Liver (tissue), 9 donors: ENCODE measurements around the gene MAGED2. TPM values are rescaled to one million over a fixed set of nuclear protein-coding genes. Genes with fewer than 3 reads are reported as not detected.

Experiments
- DNase-seq: peaks from one replicate; pipeline ENCODE4 v3.0.0-alpha.2; 2017; ENCODE audit warnings: low spot score
- H3K27ac ChIP-seq, 2 donors: one replicate each; pipeline ENCODE4 v1.7.0; 2013; ENCODE audit warnings: inconsistent platforms in 2 of 2, low read length in 2 of 2, control low read depth in 1 of 2, low read depth in 1 of 2, mild to moderate bottlenecking in 1 of 2
- H3K27me3 ChIP-seq, 4 donors: one replicate each; pipeline versions ENCODE4 v1.6.1 to v1.7.0; 2013; ENCODE audit warnings: low read length in 3 of 4, inconsistent platforms in 1 of 4, mild to moderate bottlenecking in 1 of 4, moderate library complexity in 1 of 4; ENCODE audit not compliant: control insufficient read depth in 4 of 4, insufficient read depth in 4 of 4
- H3K36me3 ChIP-seq, 4 donors: one replicate each; pipeline versions ENCODE4 v1.6.1 to v1.7.0; 2013; ENCODE audit warnings: low read length in 3 of 4, mild to moderate bottlenecking in 3 of 4, low read depth in 1 of 4, moderate library complexity in 1 of 4; ENCODE audit not compliant: control insufficient read depth in 4 of 4, insufficient read depth in 3 of 4
- H3K4me1 ChIP-seq, 4 donors: one replicate each; pipeline versions ENCODE4 v1.6.1 to v1.7.0; 2013; ENCODE audit warnings: low read length in 3 of 4, mild to moderate bottlenecking in 3 of 4, moderate library complexity in 1 of 4; ENCODE audit not compliant: control insufficient read depth in 4 of 4, insufficient read depth in 4 of 4
- H3K4me3 ChIP-seq, 3 donors: one replicate each; pipeline versions ENCODE4 v1.6.1 to v1.7.0; 2013; ENCODE audit warnings: low read length in 3 of 3, control low read depth in 1 of 3, low read depth in 1 of 3, mild to moderate bottlenecking in 1 of 3
- H3K9ac ChIP-seq, 2 donors: one replicate each; pipeline ENCODE4 v1.7.0; 2013; ENCODE audit warnings: low read length in 2 of 2, mild to moderate bottlenecking in 2 of 2, moderate library complexity in 2 of 2, control low read depth in 1 of 2, low read depth in 1 of 2
- H3K9me3 ChIP-seq, 4 donors: one replicate each; pipeline versions ENCODE4 v1.6.1 to v1.7.0; 2013; ENCODE audit warnings: low read length in 3 of 4; ENCODE audit not compliant: control insufficient read depth in 4 of 4
- CTCF ChIP-seq: fragments of 150-350 bp; IDR thresholded peaks from 2 replicates; pipeline ENCODE4 v1.5.1; 2017; ENCODE audit warnings: improper control_type of control experiment, low read depth, low read length; ENCODE audit not compliant: missing input control
- EGR1 ChIP-seq, 2 donors: IDR thresholded peaks; 2 replicates each; pipeline ENCODE4 v1.6.1; 2016 to 2018; ENCODE audit warnings: antibody characterized with exemption in 2 of 2, low read depth in 2 of 2
- FOXA1 ChIP-seq: IDR thresholded peaks from 2 replicates; pipeline ENCODE4 v1.6.1; 2016; ENCODE audit warnings: antibody characterized with exemption
- FOXA2 ChIP-seq: IDR thresholded peaks from 2 replicates; pipeline ENCODE4 v1.6.1; 2016; ENCODE audit warnings: antibody characterized with exemption
- GABPA ChIP-seq, 2 donors: IDR thresholded peaks in 1 of 2; conservative IDR thresholded peaks in 1 of 2; 2 replicates each; pipeline ENCODE4 v1.6.1; 2016; ENCODE audit warnings: antibody characterized with exemption in 2 of 2, mild to moderate bottlenecking in 1 of 2, moderate library complexity in 1 of 2
- HNF4A ChIP-seq, 2 donors: conservative IDR thresholded peaks; 2 replicates each; pipeline ENCODE4 v1.6.1; 2016; ENCODE audit warnings: antibody characterized with exemption in 2 of 2, mild to moderate bottlenecking in 2 of 2
- HNF4G ChIP-seq: IDR thresholded peaks from 2 replicates; pipeline ENCODE4 v1.6.1; 2016; ENCODE audit warnings: antibody characterized with exemption
- JUND ChIP-seq, 2 donors: IDR thresholded peaks; 2 replicates each; pipeline ENCODE4 v1.6.1; 2016; ENCODE audit warnings: antibody characterized with exemption in 2 of 2
- NR2F2 ChIP-seq: IDR thresholded peaks from 2 replicates; pipeline ENCODE4 v1.6.1; 2016; ENCODE audit warnings: antibody characterized with exemption
- RAD21 ChIP-seq, 2 donors: IDR thresholded peaks; 2 replicates each; pipeline ENCODE4 v1.6.1; 2016; ENCODE audit warnings: antibody characterized with exemption in 2 of 2, mild to moderate bottlenecking in 2 of 2
- RXRA ChIP-seq, 2 donors: IDR thresholded peaks; 2 replicates each; pipeline ENCODE4 v1.6.1; 2017 to 2018; ENCODE audit warnings: antibody characterized with exemption in 2 of 2, mild to moderate bottlenecking in 1 of 2
- SP1 ChIP-seq: IDR thresholded peaks from 2 replicates; pipeline ENCODE4 v1.6.1; 2018; ENCODE audit warnings: antibody characterized with exemption, mild to moderate bottlenecking
- TAF1 ChIP-seq: conservative IDR thresholded peaks from 2 replicates; pipeline ENCODE4 v1.6.1; 2016; ENCODE audit warnings: antibody characterized with exemption, mild to moderate bottlenecking
- YY1 ChIP-seq: IDR thresholded peaks from 2 replicates; pipeline ENCODE4 v1.6.1; 2016; ENCODE audit warnings: antibody characterized with exemption, mild to moderate bottlenecking
- WGBS: extraction: QIAGEN DNeasy Blood & Tissue Kit; methylation state at CpG from one replicate; pipeline ENCODE4 v1.1.7; 2013; 5-methylcytosine and 5-hydroxymethylcytosine counted together
- polyA plus RNA-seq, 2 donors: library from polyadenylated mRNA; stranded (reverse) in 1 of 2; unstranded in 1 of 2; fragments of 200-250 nt in 1 of 2; fragments of >200 nt in 1 of 2; fragmentation: Nextera tagmentation in 1 of 2; extraction: Ambion mirVana in 1 of 2; gene quantifications; one replicate each; pipeline versions ENCODE4 v1.2.1 to v1.2.3, GENCODE V29; 2013 to 2015
- total RNA-seq, 2 donors: library from RNA; depleted of rRNA; stranded (reverse); fragments of >200 nt; gene quantifications; one replicate each; pipeline ENCODE4 v1.2.3, GENCODE V29; 2014
- TF ChIP-seq, protein P1 (sequence below): IDR thresholded peaks from 2 replicates; pipeline ENCODE4 v1.6.1; 2016; ENCODE audit warnings: antibody characterized with exemption
- TF ChIP-seq, protein P2 (sequence below): IDR thresholded peaks from 2 replicates; pipeline ENCODE4 v1.6.1; 2016; ENCODE audit warnings: antibody characterized with exemption, mild to moderate bottlenecking
- TF ChIP-seq, protein P3 (sequence below): IDR thresholded peaks from 2 replicates; pipeline ENCODE4 v1.6.1; 2016; ENCODE audit warnings: antibody characterized with exemption
- TF ChIP-seq, protein P4 (sequence below): IDR thresholded peaks from 2 replicates; pipeline ENCODE4 v1.6.1; 2016; ENCODE audit warnings: antibody characterized with exemption
- donor health status: healthy.
- donor health status: healthy.
- donor health status: healthy.
- donor health status: healthy.
- donor health status: healthy.

The MAGED2 gene
- total and polyA plus RNA-seq, 4 donors, result 25.4 to 93.4 (median 31.3) TPM

GRCh38 chrX:54776061-54776460 lies 31.5 kb upstream of the MAGED2 start:
- no peak overlapping the region for H3K27ac ChIP-seq
- H3K4me3 ChIP-seq, result no peak overlapping the region
- H3K4me1 ChIP-seq, result no peaks in the 10 kb centered on the region
- no peak for DNase-seq
- H3K9me3 ChIP-seq, result no peaks in the 10 kb centered on the region
- WGBS, result 87% methylated on average over 6 of the region's 6 CpGs
- no peak overlapping the region for H3K9ac ChIP-seq
- TF ChIP-seq YY1 (no peak), RXRA (IDR thresholded peaks at IDR 0.05) (no peak), GABPA (IDR thresholded peaks at IDR 0.05 in 1 of 2, conservative IDR thresholded peaks at IDR 0.05 in 1 of 2) (no peak)
- no peaks in the 10 kb centered on the region for H3K36me3 ChIP-seq
- H3K27me3 ChIP-seq, result peaks cover 0 to 4% (median 0%) of the 10 kb centered on the region in 4 donors

GRCh38 chrX:54776987-54777672 lies 30.4 kb upstream of the MAGED2 start:
- Histone ChIP-seq H3K4me3 (no peak overlapping the region), H3K36me3 (no peaks in the 10 kb centered on the region), H3K9me3 (no peaks in the 10 kb centered on the region), H3K27ac (no peak overlapping the region), H3K27me3 (peaks cover 0 to 4% (median 0%) of the 10 kb centered on the region in 4 donors), H3K9ac (no peak overlapping the region), H3K4me1 (no peaks in the 10 kb centered on the region)
- no peak for DNase-seq
- WGBS, result 90% methylated on average over 6 of the region's 6 CpGs
- TF ChIP-seq, protein P1, sequence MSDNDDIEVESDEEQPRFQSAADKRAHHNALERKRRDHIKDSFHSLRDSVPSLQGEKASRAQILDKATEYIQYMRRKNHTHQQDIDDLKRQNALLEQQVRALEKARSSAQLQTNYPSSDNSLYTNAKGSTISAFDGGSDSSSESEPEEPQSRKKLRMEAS, result no peak
- TF ChIP-seq TAF1 (no peak), RXRA (IDR thresholded peaks at IDR 0.05) (no peak), EGR1 (IDR thresholded peaks at IDR 0.05; ENCODE audit: low read depth in 2 of 2) (no peak), NR2F2 (no peak), FOXA1 (no peak), RAD21 (IDR thresholded peaks at IDR 0.05) (no peak), CTCF (no peak), YY1 (no peak), HNF4G (no peak), JUND (IDR thresholded peaks at IDR 0.05) (no peak), HNF4A (conservative IDR thresholded peaks at IDR 0.05) (no peak), SP1 (no peak), FOXA2 (no peak), GABPA (IDR thresholded peaks at IDR 0.05 in 1 of 2, conservative IDR thresholded peaks at IDR 0.05 in 1 of 2) (no peak)
- TF ChIP-seq, protein P2, sequence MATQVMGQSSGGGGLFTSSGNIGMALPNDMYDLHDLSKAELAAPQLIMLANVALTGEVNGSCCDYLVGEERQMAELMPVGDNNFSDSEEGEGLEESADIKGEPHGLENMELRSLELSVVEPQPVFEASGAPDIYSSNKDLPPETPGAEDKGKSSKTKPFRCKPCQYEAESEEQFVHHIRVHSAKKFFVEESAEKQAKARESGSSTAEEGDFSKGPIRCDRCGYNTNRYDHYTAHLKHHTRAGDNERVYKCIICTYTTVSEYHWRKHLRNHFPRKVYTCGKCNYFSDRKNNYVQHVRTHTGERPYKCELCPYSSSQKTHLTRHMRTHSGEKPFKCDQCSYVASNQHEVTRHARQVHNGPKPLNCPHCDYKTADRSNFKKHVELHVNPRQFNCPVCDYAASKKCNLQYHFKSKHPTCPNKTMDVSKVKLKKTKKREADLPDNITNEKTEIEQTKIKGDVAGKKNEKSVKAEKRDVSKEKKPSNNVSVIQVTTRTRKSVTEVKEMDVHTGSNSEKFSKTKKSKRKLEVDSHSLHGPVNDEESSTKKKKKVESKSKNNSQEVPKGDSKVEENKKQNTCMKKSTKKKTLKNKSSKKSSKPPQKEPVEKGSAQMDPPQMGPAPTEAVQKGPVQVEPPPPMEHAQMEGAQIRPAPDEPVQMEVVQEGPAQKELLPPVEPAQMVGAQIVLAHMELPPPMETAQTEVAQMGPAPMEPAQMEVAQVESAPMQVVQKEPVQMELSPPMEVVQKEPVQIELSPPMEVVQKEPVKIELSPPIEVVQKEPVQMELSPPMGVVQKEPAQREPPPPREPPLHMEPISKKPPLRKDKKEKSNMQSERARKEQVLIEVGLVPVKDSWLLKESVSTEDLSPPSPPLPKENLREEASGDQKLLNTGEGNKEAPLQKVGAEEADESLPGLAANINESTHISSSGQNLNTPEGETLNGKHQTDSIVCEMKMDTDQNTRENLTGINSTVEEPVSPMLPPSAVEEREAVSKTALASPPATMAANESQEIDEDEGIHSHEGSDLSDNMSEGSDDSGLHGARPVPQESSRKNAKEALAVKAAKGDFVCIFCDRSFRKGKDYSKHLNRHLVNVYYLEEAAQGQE, result no peak
- TF ChIP-seq, protein P3, sequence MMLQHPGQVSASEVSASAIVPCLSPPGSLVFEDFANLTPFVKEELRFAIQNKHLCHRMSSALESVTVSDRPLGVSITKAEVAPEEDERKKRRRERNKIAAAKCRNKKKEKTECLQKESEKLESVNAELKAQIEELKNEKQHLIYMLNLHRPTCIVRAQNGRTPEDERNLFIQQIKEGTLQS, result no peak
- TF ChIP-seq, protein P4, sequence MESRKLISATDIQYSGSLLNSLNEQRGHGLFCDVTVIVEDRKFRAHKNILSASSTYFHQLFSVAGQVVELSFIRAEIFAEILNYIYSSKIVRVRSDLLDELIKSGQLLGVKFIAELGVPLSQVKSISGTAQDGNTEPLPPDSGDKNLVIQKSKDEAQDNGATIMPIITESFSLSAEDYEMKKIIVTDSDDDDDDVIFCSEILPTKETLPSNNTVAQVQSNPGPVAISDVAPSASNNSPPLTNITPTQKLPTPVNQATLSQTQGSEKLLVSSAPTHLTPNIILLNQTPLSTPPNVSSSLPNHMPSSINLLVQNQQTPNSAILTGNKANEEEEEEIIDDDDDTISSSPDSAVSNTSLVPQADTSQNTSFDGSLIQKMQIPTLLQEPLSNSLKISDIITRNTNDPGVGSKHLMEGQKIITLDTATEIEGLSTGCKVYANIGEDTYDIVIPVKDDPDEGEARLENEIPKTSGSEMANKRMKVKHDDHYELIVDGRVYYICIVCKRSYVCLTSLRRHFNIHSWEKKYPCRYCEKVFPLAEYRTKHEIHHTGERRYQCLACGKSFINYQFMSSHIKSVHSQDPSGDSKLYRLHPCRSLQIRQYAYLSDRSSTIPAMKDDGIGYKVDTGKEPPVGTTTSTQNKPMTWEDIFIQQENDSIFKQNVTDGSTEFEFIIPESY, result no peak
